Measurements from ENCODE around the gene TAS2R20.

DNA sequence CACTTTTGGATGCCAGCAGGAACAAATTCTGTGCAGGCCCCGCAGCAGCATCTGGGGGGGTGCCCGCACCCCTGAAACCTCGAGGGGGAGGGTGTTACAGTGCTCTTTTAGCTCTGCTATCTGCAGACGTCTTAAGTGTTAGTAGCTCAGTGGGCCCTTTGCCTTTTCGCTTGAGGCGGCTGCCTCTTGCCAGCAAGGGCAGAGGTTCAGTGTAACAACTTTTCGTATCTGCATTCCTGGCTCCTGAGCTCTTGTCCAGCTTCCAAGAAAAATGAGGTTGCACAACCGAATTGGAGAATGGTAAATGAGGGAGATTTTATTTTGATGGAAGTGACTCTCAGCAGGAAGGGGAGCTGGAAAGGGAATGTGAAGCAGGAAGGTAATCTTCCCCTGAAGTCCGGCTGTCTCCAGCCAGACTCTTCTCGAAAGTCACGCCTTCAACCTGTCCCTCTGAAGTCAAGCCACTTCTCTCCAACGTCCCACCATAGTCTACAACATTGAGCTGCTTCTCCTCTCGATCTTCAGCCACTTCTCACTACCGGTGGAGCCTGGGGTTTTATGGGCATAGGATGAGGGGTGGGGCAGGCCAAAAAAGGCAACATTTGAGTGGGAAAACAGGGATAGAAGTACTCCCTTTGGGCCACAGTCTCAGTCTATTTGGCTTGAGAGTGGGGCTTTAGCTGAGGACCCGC, 29.2 kb downstream of the TAS2R20 start:
- TF ChIP-seq ARHGAP35 (CRISPR knock-in tag; IDR thresholded peaks at IDR 0.05; ENCODE audit: borderline replicate concordance) (no peak), SMAD3 (CRISPR knock-in tag; IDR thresholded peaks at IDR 0.05) (no peak), SKI (IDR thresholded peaks at IDR 0.05; ENCODE audit: partially characterized antibody) (no peak), CBX5 (CRISPR knock-in tag; IDR thresholded peaks at IDR 0.05; ENCODE audit: borderline replicate concordance) (no peak), E2F5 (CRISPR knock-in tag; conservative IDR thresholded peaks at IDR 0.05) (no peak)
- TF ChIP-seq, protein P1, sequence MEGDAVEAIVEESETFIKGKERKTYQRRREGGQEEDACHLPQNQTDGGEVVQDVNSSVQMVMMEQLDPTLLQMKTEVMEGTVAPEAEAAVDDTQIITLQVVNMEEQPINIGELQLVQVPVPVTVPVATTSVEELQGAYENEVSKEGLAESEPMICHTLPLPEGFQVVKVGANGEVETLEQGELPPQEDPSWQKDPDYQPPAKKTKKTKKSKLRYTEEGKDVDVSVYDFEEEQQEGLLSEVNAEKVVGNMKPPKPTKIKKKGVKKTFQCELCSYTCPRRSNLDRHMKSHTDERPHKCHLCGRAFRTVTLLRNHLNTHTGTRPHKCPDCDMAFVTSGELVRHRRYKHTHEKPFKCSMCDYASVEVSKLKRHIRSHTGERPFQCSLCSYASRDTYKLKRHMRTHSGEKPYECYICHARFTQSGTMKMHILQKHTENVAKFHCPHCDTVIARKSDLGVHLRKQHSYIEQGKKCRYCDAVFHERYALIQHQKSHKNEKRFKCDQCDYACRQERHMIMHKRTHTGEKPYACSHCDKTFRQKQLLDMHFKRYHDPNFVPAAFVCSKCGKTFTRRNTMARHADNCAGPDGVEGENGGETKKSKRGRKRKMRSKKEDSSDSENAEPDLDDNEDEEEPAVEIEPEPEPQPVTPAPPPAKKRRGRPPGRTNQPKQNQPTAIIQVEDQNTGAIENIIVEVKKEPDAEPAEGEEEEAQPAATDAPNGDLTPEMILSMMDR (CRISPR knock-in tag; IDR thresholded peaks at IDR 0.05), result no peak
- TF ChIP-seq, protein P2, sequence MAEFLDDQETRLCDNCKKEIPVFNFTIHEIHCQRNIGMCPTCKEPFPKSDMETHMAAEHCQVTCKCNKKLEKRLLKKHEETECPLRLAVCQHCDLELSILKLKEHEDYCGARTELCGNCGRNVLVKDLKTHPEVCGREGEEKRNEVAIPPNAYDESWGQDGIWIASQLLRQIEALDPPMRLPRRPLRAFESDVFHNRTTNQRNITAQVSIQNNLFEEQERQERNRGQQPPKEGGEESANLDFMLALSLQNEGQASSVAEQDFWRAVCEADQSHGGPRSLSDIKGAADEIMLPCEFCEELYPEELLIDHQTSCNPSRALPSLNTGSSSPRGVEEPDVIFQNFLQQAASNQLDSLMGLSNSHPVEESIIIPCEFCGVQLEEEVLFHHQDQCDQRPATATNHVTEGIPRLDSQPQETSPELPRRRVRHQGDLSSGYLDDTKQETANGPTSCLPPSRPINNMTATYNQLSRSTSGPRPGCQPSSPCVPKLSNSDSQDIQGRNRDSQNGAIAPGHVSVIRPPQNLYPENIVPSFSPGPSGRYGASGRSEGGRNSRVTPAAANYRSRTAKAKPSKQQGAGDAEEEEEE (CRISPR knock-in tag; IDR thresholded peaks at IDR 0.05; ENCODE audit: borderline replicate concordance), result no peak

All from HepG2 (cell line).